ENCODE measurements around the gene LIN37.
A peak's percentile ranks its signal among the peaks of the same experiment; 100 is the strongest.

Gene LIN37

GRCh38 chr19:35744430-35745327 lies 3.7 kb upstream of the LIN37 start:
- peak; percentile 83 for DNase-seq (ENCODE audit: low spot score)
- TF ChIP-seq CTCF (IDR thresholded peaks at IDR 0.05; ENCODE audit: borderline replicate concordance, control extremely low read depth, extremely low read depth, insufficient read depth, missing control alignments) = peak; percentile 14
- in situ Hi-C loops (cut with MboI; ENCODE audit: low sequenced_read_pairs, unreplicated experiment) = no loop called here

DNA sequence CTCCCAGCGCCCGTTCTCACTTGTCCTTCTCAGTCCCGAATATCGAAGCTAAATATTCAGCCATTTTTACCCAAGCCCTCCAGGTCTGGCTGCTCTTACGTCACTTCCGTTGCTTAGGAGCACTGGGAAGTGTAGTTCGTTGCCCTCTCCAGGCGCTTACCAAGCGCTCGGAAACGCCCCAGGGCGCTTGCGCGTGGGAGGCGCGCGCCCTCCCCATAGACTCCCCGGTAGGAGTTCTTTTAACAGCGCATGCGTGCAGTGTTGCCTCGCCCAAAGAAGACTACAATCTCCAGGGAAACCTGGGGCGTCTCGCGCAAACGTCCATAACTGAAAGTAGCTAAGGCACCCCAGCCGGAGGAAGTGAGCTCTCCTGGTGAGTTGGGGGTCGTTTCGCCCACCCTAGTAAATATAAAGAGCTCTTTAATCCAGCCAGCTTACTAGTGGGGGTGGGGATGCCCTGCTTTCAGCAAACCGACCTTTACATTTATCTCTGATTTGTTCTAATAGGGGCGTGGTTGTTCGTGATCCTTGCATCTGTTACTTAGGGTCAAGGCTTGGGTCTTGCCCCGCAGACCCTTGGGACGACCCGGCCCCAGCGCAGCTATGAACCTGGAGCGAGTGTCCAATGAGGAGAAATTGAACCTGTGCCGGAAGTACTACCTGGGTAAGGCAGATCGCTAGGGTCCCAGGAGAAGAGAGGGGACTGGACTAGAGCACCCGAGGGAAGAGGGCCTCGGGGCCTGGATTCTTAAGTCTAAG lies 2.9 kb upstream of the LIN37 start, which contains the start of the genes PSENEN and U2AF1L4:
Gene PSENEN (plus strand): TSS at position 324 of the 759 bp plus-strand sequence. CDS start 280 bp downstream, at position 604.
Gene U2AF1L4 (minus strand): TSS at position 91 of the 759 bp plus-strand sequence. CDS start 27 bp downstream, at position 64.
- in situ Hi-C loops (cut with MboI; ENCODE audit: low sequenced_read_pairs, unreplicated experiment) = no loop called here
- TF ChIP-seq CTCF (IDR thresholded peaks at IDR 0.05; ENCODE audit: borderline replicate concordance, control extremely low read depth, extremely low read depth, insufficient read depth, missing control alignments) = no peak
- DNase-seq (ENCODE audit: low spot score) = peak; percentile 93

GRCh38 chr19:35746087-35746462 lies 2.3 kb upstream of the LIN37 start:
- in situ Hi-C loops (cut with MboI; ENCODE audit: low sequenced_read_pairs, unreplicated experiment) = no loop called here
- no peak for DNase-seq (ENCODE audit: low spot score)
- TF ChIP-seq CTCF (IDR thresholded peaks at IDR 0.05; ENCODE audit: borderline replicate concordance, control extremely low read depth, extremely low read depth, insufficient read depth, missing control alignments) = no peak

DNA sequence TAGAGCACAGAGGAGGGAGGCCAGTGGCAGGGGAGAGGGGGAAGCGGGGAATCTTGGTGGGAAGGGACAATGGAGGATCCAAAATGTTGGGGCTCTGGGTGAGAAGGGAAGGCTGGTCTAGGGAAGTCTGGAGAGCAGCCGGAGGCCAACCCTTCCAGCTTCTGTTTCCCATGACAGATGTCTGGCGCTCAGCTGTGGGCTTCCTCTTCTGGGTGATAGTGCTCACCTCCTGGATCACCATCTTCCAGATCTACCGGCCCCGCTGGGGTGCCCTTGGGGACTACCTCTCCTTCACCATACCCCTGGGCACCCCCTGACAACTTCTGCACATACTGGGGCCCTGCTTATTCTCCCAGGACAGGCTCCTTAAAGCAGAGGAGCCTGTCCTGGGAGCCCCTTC lies 1.8 kb upstream of the LIN37 start:
- in situ Hi-C loops (cut with MboI; ENCODE audit: low sequenced_read_pairs, unreplicated experiment) = no loop called here
- no peak for DNase-seq (ENCODE audit: low spot score)
- no peak for TF ChIP-seq CTCF (IDR thresholded peaks at IDR 0.05; ENCODE audit: borderline replicate concordance, control extremely low read depth, extremely low read depth, insufficient read depth, missing control alignments)

DNA sequence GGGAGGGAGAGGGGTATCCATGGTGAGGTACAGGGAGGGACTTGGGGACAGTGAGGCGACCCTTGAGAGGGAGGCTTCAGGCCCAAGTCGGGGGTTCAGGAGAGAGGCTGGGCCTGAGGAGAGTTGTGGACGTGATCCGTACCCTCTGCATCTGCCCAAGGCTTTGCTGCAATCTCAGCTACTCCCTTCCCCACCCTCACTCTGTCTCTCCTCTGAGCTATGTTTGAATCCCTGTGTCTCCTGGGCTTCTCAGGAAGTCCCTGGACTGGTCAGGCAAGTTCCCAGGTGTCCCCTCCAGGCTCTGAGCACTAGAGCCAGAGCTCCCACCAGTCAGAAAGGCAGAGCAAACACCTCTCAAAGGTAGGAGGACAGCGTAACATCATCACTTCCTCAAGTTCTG lies 1.8 kb downstream of the LIN37 start:
- no peak for DNase-seq (ENCODE audit: low spot score)
- in situ Hi-C loops (cut with MboI; ENCODE audit: low sequenced_read_pairs, unreplicated experiment) = no loop called here
- TF ChIP-seq CTCF (IDR thresholded peaks at IDR 0.05; ENCODE audit: borderline replicate concordance, control extremely low read depth, extremely low read depth, insufficient read depth, missing control alignments) = no peak

DNA sequence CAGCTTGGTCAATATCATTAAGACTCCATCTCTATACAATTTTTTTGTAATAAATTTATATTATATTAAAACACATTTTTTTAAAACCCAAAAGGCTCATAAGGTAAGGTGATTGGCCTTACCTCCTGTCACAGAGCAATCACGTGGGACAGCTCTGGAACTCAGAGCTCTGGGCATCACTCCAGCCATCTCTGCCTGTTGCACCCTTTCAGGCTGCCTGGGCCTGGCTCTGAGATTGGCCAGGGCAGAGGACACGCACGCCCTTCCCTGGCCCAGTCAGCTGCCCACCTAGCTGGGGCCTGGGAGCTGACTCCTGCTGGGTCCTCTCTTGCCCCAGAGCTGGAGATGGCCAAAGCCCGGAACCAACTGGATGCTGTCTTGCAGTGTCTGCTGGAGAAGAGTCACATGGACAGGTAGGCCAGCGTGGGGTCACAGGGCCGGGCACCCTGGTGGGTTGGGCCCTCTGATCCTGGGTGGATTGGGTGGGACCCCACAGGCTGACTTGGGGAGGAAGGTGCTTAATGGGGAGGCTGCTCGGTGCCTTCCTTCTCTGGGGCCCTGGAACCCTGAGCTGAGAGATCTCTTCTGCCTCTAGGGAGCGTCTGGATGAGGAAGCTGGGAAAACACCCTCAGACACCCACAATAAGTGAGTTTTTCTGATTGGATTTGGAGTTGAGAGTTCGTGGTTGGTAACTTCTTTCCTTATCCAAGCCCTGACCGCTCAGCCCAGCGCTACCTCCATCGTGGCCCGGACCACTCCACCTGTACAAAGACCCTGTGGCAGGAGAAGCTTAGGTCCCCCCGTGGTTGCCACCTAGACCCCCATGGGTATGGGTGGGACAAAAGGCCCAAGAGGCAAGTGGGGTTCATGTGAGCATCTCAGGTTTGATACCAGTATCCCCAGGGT lies 3.7 kb downstream of the LIN37 start:
- in situ Hi-C loops (cut with MboI; ENCODE audit: low sequenced_read_pairs, unreplicated experiment) = no loop called here
- DNase-seq (ENCODE audit: low spot score) = no peak
- TF ChIP-seq CTCF (IDR thresholded peaks at IDR 0.05; ENCODE audit: borderline replicate concordance, control extremely low read depth, extremely low read depth, insufficient read depth, missing control alignments) = no peak
